ENCODE results near the gene GAS7.

Gene GAS7

DNA sequence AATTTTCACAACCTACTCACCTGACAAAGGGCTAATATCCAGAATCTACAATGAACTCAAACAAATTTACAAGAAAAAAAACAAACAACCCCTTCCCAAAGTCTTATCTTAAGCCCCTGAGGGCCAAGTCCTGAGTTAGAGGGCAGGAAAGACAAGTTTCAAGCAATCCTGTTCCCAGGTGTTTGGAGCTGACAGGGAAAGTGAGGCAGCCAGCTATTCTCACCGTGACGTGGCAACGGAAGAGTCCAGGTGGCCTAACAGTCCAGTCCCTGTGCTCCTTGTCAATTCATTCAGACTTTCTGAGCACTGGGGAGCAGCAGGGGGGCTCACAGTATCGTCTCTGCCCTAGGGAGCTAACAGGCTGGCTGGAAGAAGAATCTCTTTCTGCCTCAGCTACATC lies 203.6 kb downstream of the GAS7 start:
- DNase-seq (ENCODE audit: extremely low read depth in 1 of 2, low read depth in 1 of 2) = no peak

- DNase-seq (ENCODE audit: extremely low read depth in 1 of 2, low read depth in 1 of 2) = no peak
Observed at GRCh38 chr17:9991796-9992195, 206.6 kb downstream of the GAS7 start.

DNA sequence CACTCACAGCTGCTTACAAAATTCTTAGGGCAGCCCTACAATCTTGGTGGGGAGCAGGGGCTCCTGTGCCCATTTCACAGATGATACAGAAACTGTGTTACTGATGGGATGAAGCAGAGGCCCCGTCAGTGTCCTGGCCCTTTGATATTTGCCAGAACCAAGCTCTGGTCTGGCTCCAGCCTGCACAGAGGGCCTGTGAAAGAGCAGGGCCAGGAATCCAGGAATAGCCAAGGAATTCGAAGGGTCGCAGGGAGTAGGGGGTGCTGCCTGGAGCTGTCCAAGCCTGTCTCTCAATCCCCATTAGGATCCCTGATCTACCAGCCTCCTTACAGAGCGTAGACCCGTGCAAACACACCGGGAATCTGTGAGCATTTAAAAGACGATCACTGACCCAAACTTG lies 207.1 kb downstream of the GAS7 start:
- no peak for DNase-seq (ENCODE audit: extremely low read depth in 1 of 2, low read depth in 1 of 2)

DNA sequence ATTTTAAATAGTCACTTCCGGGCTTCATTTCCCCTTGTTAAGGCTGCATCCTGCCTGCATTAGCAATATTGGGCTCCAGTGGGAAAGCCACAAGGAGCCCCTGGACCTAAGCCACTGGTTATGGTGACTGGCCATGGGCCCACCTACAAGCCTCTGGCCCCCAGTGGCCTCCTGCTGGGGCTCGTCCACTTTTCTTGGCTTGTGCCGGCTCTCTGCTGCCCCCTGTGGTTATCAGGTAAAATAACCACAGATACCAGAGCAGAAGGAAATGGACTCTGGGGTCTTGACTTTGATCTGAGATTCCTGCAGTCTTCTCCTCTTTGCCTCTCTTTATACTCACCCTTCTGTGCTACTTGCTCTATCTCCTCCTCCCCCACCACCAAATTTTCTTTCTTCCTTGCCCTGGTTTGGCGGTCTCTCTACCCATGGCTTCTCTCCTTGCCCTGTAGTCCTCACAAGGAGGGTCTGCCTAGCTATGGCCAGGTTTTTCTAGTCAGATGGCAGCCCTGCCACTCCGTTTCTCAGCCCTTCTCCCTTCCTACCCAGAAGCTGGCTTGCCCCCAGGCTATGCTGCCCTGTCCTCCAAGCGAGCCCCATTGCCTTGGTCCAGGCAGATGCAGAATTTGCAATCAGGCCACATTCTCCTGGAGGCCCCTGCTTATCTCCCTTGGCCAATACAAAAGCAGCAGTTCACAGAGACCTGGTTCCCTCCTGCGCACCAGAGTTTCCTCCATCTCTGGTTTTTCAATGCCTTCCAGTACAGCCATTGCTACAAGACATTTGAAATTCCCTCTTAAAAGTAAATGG lies 210.4 kb downstream of the GAS7 start:
- DNase-seq (ENCODE audit: extremely low read depth in 1 of 2, low read depth in 1 of 2) = no peak

GRCh38 chr17:9986754-9987382 lies 211.5 kb downstream of the GAS7 start:
- no peak for DNase-seq (ENCODE audit: extremely low read depth in 1 of 2, low read depth in 1 of 2)

DNA sequence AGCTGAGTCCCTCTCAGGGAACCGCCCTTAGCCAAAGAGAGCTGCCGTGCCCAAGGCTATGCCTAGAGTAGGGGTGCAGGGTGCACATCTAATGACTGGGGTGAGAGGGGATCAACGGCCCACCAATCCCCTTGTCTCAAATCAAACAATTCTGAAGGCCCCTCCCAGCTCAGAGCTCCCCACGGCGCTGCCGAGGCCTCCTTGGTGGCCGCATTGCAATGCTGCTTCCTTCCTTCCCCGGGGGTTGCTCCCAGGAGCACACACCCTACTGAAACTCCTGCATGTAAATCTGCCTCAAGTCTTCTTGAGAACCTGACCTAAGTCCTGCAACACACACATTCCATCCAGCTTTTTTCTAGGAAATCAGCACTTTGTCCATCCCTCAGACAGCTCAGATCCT lies 212.8 kb downstream of the GAS7 start:
- DNase-seq (ENCODE audit: extremely low read depth in 1 of 2, low read depth in 1 of 2) = no peak

DNA sequence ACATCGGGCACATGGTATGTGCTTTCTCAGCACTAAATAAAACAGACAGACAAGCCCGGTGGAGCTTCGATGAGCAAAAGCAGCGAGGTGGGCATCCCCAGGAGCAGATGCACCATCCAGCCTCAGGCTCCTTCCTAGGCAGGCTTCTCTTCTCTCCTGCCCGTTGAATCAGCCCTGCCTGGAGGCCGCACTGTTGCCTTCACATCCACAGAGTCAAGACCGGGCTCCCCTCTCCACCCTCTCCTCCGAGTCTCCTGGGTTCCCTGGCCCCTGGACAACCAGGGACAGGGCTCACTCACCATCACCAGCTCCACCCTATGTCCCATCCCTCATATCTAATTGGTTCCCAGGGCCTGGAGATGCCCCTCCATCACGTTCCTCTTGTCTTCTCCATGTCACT lies 213.6 kb downstream of the GAS7 start:
- no peak for DNase-seq (ENCODE audit: extremely low read depth in 1 of 2, low read depth in 1 of 2)

- DNase-seq (ENCODE audit: extremely low read depth in 1 of 2, low read depth in 1 of 2) = no peak
Observed at GRCh38 chr17:9982159-9982558, 216.2 kb downstream of the GAS7 start.

DNA sequence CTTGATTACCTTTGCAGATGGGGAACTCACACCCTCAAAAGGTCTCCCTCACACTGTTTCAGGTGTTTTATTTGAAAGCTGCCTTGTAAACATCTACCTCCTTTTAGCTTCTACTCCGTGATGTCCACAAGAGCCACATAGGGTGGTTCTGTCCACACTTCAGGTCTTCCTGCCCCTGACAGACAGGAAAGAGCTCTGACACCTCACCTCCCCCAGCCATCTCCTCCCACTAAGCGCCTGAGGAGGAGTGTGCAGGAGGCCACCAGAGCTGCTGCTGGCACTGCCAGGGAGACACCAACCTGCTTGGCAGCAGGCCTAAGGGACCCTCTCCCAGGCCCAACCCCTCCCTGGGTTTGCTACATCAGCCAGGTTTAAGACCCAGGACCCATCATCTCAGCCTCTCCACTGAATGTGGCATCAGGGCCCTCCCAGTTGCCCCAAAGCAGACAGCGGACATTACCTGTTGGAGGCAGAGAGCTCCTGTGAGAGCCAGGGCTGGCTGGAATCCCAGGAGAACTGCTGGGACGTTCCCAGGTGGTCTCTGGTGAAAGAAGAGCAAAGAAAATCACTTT lies 217.0 kb downstream of the GAS7 start:
- DNase-seq (ENCODE audit: extremely low read depth in 1 of 2, low read depth in 1 of 2) = no peak

- DNase-seq (ENCODE audit: extremely low read depth in 1 of 2, low read depth in 1 of 2) = no peak
Observed at GRCh38 chr17:9979463-9979995, 218.9 kb downstream of the GAS7 start.

GRCh38 chr17:9977180-9977575 lies 221.2 kb downstream of the GAS7 start:
- DNase-seq (ENCODE audit: extremely low read depth in 1 of 2, low read depth in 1 of 2) = no peak

DNA sequence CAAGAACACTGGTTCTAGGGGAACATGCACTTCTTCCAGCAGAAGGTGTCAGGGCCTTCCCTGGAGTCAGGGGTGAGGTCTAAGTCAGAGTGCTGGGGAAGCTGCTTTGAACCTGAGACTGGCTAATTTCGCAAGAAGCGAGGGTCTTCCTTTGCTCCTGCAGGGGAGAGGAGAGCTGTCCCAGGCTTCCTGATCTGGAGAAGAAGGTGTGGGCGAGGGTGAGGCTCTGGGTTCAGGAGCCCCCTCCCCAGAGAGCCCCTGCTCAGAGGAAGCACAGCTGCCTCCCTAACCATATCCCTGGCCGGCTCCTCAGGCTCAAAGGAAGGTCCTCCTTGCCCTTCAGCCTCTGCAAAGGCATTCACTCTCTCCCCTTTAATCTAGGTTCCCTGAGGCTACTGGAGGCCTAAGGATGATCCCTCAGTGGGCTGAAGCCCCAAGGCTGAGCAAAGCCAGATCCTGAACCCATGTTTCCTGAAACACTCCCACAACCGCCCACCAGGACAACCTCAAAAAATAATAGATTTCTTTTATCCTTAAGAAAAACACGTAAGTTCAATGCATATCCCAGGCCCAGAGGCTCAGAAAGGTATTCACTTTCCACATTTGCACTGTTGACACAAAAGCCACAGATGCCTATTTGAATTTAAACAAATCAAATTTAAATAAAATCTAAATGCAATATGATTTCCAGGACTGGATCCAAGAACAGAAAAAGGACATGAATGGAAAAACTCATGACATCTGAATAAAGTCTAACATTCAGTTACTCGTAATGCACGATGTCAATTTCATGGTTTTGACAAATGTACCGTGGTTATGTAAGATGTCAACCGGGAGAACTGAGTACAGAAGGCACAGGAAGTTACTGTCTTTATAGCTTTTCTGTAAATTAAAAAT lies 221.9 kb downstream of the GAS7 start:
- DNase-seq (ENCODE audit: extremely low read depth in 1 of 2, low read depth in 1 of 2) = no peak

DNA sequence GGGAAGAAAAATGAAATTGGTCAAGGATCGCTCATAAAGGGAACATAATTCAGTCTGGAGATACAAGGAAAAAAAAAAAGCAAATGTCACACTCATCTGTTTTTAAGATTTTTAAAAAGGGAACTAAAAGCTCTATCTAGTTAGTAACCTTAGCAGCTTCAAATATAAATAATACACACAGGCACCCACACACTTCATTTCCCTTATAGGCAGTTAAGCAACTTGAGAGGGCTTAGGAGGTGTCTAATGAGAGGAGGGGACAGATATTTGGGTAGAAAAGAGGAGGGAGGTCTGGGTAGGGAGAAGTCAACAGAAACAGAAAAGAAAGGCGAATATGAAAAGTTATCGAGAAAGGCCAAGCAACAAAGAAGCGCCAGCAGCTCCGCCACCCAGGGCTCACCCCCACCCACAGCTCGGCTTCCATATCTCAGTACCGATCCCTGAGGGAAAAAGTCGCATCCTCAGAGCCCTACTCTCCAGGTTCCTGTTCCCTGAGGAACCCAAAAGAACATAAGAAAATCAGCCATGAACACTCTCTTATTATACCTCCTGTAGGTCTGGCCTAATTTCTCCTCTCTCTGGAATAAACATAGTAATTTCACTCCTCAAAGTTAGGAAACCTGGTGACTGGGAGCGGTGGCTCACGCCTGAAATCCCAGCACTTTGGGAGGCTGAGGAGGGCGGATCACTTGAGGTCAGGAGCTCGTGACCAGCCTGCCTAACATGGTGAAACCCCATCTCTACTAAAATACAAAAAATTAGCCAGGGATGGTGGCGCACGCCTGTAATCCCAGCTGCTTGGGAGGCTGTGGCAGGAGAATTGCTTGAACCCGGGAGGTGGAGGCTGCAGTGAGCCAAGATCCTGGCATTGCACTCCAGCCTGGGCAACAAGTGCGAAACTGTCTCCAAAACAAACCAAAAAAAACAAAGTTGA lies 223.7 kb downstream of the GAS7 start:
- no peak for DNase-seq (ENCODE audit: extremely low read depth in 1 of 2, low read depth in 1 of 2)

GRCh38 chr17:9973669-9974447 lies 224.5 kb downstream of the GAS7 start:
- DNase-seq (ENCODE audit: extremely low read depth in 1 of 2, low read depth in 1 of 2) = no peak

GRCh38 chr17:9971991-9972390 lies 226.4 kb downstream of the GAS7 start:
- no peak for DNase-seq (ENCODE audit: extremely low read depth in 1 of 2, low read depth in 1 of 2)

- no peak for DNase-seq (ENCODE audit: extremely low read depth in 1 of 2, low read depth in 1 of 2)
Observed at GRCh38 chr17:9969301-9969935, 229.0 kb downstream of the GAS7 start.

DNA sequence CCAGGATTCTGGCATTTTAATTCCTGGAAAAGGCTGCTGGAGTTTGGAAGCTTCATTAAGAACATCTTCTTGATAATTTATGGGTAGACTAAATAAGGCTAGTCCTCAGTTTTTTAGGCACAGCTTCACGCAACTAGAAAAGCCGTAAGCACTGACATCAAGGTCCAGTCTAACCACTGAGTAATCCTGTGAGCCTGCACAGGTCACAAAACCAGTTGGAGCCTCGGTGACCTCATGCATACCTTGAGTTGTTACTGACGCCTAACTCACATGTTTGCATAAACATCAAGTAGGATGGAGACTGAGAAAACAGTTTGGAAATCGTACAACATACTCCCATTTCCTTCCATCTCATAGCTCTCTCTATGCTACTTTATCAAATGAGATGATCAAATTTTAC lies 229.5 kb downstream of the GAS7 start:
- DNase-seq (ENCODE audit: extremely low read depth in 1 of 2, low read depth in 1 of 2) = no peak

DNA sequence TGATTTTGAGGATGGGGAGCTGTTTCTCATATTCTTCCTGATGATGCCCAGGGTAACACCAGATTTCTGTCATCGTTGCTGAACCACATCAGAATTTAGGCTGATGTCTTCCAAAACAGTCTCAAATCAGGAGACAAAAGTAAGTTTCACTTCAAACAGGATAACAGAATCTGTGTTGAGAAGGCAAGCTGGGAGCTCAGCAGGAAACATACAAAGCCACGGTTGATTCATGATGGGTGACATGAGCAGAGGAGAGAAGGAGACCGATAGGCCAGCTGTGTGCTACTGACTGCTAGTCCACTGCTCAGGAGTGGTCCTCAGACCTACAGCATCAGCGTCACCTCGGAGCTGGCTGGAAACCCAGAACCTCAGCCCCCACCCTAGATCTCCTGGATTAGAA lies 230.4 kb downstream of the GAS7 start:
- no peak for DNase-seq (ENCODE audit: extremely low read depth in 1 of 2, low read depth in 1 of 2)
